GM18498 (cell line): Measurements from ENCODE around the gene MYO1A.
"Not testable (repeated sequence)": the region's sequence is repeated elsewhere in the genome, so short reads cannot be mapped to it uniquely, and the experiment has no call there.

ENCODE experiments used
- ATAC-seq: cut with Tn5 transposase; IDR thresholded peaks from one replicate; pipeline ENCODE4 v1.9.1; 2021; ENCODE audit warnings: mild to moderate bottlenecking, moderate library complexity; ENCODE audit not compliant: unreplicated experiment

The MYO1A gene

GRCh38 chr12:57087691-57088353 is 37.9 kb upstream of the MYO1A start:
- peak; percentile 34 for ATAC-seq

GRCh38 chr12:57087010-57087690 is 37.2 kb upstream of the MYO1A start:
- ATAC-seq, result peak; percentile 38

- no peak for ATAC-seq
Measured at GRCh38 chr12:57086493-57087009, 36.6 kb upstream of the MYO1A start.

DNA sequence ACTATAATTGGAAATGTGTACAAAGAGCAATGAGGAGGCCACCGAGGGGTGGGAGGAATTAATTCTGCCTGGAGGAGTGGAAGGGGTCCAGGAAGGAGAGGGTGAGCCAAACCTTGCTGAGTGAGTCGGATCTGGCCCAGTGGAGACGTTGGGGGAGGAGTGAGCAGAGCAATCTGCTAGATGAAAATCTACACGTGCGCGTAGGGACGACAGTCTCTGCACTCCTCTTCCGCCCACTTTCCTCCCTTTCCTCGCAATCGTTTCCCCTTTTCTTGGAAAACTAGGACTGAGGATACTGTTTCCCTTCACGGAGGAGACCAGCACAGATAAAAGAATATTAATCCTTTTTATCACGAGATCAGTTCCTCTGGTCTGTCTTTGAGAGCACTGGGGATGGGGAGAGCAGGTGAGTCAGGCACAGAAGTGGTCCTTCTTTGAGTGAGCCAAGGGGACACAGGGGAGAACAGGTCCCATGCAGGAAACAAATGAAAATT is 36.1 kb upstream of the MYO1A start:
- no peak for ATAC-seq

DNA sequence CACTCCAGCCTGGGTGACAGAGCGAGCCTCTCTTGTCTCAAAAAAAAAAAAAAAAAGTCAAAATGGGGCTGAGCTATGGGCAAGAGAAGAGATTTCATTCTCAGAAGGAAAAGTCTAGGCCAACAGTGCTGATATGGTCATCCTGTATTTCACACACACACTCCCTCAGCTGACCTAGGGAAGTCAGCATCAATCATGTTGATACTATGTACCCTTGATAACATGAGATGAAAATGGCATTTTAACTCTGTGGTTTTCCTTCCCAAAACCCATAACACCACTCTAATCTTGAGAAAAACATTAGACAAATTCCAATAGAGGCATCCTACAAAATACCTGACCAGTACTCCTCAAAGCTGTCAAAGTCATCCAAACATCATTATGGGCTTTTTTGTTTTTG is 30.9 kb upstream of the MYO1A start:
- ATAC-seq, result no peak

DNA sequence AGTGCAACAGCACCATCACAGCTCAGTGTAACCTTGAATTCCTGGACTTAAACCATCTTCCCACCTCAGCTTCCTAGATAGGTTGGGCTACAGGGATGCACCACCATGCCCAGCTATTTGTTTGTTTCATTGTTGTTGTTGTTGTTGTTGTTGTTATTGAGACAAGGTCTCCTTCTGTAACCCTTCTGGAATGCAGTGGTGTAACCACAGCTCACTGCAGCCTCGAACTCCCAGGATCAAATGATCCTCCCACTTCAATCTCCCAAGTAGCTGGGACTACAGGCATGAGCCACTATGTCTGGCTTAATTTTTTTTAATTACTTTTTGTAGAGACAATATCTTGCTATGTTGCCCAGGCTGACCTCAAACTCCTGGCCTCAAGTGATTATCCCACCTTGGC is 29.9 kb upstream of the MYO1A start:
- no peak for ATAC-seq

DNA sequence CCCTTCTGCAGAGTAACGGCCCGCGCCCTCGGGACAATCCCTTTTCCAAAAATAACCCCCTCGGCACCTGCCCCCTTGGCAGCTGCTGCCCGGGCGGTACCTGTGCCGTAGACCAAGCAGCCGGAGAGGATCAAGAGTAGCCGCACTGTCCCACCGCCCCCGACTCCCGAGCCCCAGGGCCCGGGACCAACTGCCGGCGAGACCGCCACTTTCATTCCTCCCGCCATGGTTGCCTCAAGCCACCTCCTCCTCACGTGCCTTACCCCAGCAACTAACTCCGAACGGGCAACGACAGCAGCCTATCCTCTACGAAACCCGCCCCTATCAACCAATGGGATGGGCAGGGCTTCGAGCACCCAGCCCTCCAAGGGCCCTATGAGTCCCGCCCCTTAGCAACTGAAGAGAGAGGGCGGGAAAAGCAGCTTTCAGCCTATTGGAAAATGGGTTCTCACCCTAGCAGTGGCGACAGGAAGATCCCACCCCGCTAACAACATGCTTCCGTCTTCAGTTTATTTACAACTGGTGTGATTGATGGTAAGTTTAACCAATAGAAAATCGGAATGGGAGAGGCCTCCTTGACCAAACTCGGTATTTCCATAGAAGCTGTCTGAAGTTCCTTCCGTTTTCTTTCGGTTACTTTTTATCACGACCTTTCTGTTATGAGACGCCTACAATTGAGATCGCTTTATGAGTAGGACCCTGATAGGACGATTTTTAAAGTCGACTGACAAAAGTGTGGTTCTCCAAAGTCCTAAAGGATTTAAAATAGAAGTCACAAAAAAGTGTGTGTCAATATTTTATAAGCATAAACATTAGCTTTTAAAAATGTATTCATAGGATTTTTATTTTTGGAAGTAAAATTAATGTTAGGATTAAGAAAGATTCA is 28.8 kb upstream of the MYO1A start, which contains the start of gene NEMP1:
NEMP1 (minus strand) TSS at position 273 of the 886 bp plus-strand sequence; CDS start at position 227, 46 bp downstream.
- ATAC-seq, result peak; percentile 98

- ATAC-seq, result not testable (repeated sequence)
Measured at GRCh38 chr12:57073566-57074450, 23.9 kb upstream of the MYO1A start.

DNA sequence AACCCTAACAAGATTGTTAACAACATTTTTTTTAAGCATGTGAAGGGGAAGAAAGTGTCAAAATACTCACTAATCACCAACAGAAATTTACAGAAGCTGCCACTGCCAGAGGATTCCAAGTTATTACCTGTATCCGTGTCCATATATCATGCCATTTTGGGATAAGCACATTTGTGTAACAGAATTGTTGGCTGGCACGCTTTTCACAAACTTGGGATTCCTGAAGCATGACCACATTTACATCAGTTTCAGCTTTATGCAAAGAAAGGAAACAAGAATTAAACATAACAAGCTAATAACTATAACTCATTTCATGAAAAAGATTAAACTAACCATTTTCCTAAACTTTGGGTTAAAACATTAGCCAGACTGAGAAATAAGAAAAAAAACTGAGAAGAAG is 22.7 kb upstream of the MYO1A start:
- ATAC-seq, result no peak

- ATAC-seq, result peak; percentile 85
Measured at GRCh38 chr12:57069523-57069922, 19.6 kb upstream of the MYO1A start.

- ATAC-seq, result no peak
Measured at GRCh38 chr12:57066245-57066644, 16.3 kb upstream of the MYO1A start.

DNA sequence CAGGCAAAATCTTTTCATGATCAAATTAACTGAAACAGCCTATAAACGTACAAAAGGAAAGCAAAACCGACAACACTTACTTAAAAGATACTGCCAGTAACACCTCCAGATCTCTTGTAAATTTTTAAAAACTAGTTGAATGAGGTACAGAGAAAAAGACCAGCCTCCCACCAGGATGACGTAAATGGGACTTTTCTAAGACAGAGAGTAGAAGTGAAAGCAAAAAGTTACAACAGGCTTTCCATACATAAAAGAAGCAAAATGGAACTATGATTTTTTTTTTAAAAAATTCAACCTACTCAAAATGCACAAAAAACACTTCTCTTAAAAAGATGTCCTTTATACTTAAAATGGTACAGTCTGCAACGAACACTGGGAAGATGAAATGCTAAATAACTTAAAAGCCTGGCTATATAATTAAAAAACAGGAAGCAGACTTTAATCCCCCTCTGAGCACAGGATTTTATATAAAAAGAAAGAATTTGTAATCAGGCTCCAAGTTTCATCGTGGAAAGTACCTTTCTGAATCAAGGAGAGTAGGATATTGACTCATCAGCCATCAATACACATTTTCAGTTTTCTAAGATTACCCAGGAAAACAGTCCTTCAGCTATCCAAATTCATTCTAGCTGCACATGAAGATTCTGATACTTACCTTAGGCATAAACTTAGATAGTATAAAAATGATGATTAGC is 14.2 kb upstream of the MYO1A start:
- peak; percentile 86 for ATAC-seq

DNA sequence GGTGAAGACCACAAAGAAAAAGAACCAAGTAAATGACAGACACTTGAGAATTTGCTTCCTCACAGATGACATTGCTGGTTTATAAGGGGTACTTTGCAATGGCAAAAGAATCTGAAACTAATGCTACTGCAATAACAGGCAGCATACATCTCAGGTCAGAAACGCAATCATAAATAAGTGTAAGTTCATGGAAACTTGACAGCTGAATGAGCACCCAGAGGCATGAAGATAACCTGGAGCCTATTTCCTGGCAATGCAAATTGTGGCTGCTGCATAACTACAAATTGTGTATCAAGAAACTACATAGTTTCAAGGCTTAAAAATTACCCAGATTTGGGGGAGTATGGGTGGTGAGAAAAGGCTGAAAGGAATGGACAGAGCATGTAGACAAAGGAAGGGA is 8.5 kb upstream of the MYO1A start:
- ATAC-seq, result peak; percentile 61

- ATAC-seq, result no peak
Measured at GRCh38 chr12:57057067-57057751, 7.3 kb upstream of the MYO1A start.

DNA sequence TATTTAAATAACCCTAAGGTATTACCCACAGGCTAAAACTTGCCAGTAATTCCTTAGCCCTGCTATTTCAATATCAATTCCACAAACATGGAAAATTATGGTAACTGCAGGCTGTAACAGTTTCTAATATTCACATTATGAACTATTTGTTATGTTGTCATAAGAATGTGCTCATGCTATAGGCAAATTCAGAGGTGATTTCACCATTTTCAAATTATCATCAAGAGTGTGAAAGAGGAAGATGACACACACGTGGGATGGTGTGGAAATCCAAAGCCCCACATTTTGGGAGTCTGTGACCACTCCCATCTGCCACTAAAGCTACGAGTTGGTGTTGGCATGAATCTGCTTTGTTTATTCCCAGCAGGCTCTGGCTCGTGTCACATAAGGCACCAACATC is 5.9 kb upstream of the MYO1A start:
- no peak for ATAC-seq

GRCh38 chr12:57053901-57054300 is 4.0 kb upstream of the MYO1A start:
- ATAC-seq, result not testable (repeated sequence)

- ATAC-seq, result not testable (repeated sequence)
Measured at GRCh38 chr12:57053146-57053545, 3.2 kb upstream of the MYO1A start.

- ATAC-seq, result no peak
Measured at GRCh38 chr12:57051011-57051410, 1.1 kb upstream of the MYO1A start.

DNA sequence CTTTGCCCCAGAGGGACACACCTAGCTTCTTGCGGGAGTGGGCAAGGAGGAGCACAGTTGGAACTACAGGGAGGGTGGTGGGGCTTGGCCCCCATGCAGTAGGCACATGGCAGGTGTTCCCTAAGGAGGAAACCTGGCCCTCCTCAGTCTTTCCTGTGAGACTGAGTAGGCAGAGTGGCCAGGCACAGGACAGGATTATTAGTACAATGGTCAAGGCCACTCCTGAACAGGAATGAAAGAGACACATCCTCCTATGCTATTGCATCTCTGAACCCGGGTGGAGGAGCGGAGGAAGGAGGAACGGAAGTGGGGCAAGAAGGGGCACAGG is 846 bp downstream of the MYO1A start:
- no peak for ATAC-seq
